GM21381 (cell line): ENCODE data around the gene GTF2H4.
"Not testable (repeated sequence)": the region's sequence is repeated elsewhere in the genome, so short reads cannot be mapped to it uniquely, and the experiment has no call there.

ENCODE experiments used
- ATAC-seq: cut with Tn5 transposase; IDR thresholded peaks from one replicate; pipeline ENCODE4 v1.9.1; 2021; ENCODE audit warnings: mild to moderate bottlenecking, moderate library complexity; ENCODE audit not compliant: unreplicated experiment

The GTF2H4 gene

DNA sequence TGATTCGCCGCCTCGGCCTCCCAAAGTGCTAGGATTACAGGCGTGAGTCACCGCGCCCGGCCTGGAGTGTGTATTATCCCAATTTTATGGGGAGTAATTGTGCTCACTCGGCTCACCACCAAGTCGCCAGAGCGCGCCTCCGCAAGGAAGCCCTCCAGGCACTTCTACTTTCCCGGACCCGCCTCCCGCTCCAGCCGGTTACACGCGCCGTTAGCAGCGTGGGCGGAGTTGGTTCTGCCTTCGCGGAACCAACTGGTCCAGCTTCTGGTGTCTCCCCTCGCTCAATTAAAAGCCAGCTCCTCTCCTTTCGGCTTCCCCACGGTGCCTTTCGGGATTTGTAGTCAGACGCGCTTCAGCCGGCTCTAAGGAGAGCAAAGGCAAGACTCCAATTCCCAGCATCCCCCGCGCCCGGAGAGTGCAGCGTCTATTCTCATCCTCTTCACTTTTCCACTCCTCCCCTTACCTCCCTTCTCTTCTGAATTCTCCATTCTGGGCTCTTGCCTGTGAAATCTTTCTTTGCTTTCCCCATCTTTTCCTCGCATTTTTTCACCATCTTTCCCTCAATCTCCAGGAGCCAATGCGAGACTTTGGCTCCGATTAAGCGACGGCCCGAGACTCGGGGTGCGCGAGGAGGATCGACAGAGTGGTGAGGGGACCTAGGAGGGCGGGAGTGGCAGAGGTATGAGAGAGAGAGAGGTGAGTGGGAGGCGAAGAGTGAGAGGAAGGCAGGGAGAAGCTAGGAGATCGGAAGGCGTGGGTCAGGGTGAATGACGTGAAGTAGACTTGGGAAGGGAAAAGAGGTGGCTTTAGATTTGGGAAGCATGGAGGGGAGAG, at the start of gene GTF2H4:
Gene GTF2H4, plus strand, starts transcription at position 450 of the 834 bp plus-strand sequence.
- ATAC-seq, result peak; percentile 95

DNA sequence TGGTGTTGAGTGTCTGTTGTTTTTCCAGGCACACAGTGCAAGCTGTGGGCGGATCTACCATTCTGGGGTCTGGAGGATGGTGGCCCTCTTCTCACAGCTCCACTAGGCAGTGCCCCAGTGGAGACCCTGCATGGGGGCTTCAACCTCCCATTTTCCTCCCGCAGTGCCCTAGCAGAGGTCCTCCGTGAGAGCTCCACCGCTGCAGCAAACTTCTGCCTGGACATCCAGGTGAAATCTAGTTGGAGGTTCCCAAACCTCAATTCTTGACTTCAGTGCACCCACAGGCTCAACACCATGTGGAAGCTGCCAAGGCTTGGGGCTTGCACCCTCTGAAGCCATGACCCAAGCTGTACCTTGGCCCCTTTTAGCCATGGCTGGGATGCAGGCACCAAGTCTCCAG, 48.3 kb upstream of the GTF2H4 start:
- not testable (repeated sequence) for ATAC-seq

DNA sequence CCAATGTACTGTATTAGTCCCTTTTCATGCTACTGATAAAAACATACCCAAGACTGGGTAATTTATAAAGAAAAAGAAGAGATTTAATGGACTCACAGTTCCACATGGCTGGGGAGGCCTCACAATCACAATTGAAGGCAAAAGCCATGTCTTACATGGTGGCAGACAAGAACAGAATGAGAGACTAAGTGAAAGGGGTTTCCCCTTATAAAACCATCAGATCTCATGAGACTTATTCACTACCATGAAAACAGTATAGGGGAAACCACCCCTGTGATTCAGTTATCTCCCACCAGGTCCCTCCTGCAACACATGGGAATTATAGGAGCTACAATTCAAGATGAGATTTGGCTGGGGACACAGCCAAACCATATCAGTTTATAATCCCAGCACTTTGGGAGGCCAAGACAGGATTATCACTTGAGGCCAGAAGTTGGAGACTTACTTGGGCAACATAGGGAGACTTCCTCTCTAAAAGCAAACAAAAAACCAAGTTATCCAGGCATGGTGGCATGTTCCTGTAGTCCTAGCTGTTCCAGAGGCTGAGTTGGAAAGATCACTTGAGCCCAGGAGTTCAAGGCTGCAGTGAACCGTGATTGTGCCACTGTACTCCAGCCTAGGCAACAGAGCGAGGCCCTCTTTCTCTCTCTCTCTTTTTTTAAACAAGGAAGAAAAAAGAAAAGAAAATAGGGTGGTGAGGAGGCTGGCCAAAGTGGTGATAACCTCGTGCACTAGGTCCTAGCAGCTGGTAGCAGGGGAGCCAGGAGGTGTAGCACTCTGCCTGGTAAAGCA, 46.6 kb upstream of the GTF2H4 start:
- ATAC-seq, result no peak

DNA sequence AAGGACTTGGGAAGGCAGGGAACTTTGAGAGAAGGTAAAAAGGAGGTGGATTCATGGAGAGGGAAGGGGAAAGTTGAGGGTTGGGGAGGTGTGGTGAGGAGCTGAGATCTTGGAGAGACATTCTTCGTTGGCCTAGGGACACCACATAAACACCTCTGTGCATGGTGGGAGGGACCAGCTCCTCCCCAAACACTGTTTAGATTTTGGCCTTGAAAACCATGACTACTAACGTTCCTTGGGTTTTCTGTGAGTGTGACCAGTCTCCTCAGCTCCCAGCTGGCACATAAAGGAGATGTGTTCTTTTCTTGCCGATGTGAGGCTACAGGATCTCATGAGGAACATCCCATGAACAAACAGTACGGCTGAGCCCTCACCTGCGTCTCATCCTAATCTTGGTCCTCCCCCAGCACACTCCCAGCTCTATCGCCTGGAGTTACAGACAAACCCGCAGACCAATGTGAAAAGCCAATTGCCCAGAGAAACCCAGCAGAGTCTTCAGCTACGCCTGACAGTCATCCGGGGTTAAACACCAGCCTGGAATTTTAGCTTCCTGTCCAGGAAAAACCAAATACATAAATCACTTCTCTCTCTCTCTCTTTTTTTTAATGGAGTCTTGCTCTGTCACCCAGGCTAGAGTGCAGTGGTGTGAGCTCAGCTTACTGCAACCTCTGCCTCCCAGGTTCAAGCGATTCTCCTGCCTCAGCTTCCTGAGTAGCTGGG, 45.7 kb upstream of the GTF2H4 start:
- ATAC-seq, result no peak

DNA sequence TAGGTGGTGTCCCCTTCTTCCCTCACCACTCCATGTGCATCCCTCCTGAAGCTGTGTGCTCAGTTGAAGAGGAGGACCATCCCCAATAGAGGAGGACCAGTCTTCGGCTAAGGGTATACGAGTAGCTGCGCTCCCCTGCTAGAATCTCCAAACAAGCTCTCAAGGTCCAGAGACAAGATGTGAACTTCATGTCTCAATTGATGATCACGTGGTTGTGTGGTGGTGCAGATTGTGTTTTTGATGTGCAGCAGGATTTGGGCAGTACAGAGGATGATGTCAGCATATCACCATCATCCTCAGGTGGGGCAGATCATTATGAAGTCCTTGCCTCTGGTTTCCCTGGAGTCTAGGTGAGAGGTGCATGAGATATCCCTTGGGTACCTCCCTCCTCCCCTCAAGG, 43.7 kb upstream of the GTF2H4 start:
- ATAC-seq, result no peak

DNA sequence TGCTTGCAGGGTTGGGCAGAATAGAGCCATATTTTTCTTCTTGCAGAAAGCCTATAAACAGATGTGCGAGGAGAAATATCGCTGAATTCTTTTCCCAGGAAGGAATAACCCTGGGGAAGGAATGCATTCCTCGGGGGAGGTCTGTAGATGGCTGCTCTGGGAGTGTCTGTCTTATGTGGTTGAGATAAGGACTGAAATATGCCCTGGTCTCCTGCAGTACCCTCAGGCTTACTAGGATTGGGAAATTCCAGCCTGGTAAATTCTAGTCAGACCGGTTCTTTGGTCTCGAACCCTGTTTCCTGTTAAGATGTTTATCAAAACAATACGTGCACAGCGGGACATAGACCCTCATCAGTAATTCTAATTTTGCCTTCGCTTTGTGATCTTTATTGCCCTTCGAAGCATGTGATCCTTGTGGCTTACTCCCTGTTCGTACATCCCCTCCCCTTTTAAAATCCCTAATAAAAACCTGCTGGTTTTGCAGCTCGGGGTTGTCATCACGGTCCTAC, 38.7 kb upstream of the GTF2H4 start:
- ATAC-seq, result not testable (repeated sequence)

DNA sequence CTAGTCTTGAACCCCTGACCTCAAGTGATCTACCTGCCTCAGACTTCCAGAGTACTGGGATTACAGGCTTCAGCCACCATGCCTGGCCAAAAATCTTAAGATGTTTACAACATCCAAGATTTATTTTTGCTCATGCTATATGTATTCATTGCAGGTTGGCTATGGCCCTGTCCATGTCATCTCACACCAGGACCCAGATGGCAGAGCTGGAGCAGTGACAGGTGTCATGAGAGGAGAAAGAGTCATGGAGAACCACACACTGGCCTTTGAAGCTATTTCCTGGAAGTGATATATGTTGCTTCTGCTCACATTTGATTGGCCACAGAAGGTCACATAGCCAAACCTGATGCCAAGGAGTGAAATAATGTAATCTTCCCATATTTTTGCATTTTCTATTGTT, 37.5 kb upstream of the GTF2H4 start:
- no peak for ATAC-seq

DNA sequence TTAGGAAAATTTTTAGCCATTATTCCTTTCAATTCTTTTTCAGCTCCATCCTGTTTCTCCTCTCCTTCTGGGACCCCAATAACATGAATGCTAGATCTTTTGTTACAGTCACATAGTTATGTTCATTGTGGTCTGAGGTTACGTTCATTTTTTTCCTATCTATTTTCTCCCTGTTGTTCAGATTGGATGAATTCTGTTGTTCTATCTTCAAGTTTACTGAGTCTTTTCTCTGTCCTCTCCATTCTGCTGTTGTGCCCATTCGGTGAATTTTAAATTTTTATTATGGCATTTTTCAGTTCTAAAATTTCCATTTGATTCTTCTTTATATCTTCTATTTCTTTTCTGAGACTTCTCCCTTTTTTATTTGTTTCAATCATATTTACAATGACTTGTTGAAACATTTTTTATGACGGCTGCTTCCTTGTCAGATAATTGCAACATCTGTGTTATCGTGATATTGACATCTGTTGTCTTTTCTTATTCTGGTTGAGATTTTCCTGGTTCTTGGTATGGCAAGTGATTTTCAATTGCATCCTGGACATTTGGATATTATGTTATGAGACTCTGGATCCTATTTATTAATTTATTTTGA, 36.3 kb upstream of the GTF2H4 start:
- ATAC-seq, result no peak

DNA sequence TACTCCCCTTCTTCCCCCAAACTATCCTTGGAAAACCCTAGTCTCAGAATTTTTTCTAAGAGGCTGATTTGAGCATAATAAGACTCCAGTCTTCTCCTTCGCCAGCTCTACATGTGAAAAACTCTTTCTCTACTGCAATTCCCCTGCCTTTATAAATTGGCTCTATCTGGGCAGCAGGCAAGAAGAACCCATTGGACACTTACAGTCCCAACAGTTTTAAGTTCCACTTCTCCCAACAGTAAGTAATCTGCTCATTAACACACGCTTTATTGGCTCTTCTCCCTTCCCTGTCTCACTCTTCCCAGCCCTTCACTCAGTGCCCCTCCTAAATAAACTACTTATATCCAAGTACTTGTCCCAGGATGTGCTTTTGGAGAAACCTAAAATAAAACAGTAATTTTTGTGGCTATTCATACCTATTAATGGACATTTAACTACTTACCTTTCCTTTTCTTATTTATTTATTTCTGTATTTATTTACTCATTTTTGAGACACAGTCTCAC, 34.8 kb upstream of the GTF2H4 start:
- ATAC-seq, result no peak

DNA sequence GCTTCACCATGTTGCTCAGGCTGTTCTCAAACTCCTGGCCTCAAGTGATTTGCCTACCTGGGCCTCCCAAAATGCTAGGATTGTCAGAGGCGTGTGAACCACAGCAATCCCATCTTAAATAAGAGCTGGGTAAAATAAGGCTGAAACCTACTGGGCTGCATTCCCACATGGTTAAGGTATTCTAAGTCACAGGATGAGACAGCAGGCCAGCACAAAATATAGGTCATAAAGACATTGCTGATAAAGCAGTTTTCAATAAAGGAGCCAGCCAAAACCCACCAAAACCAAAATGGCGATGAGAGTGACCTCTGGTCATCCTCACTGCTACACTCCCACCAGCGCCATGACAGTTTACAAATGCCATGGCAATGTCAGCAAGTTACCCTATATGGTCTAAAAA, 34.2 kb upstream of the GTF2H4 start:
- not testable (repeated sequence) for ATAC-seq

DNA sequence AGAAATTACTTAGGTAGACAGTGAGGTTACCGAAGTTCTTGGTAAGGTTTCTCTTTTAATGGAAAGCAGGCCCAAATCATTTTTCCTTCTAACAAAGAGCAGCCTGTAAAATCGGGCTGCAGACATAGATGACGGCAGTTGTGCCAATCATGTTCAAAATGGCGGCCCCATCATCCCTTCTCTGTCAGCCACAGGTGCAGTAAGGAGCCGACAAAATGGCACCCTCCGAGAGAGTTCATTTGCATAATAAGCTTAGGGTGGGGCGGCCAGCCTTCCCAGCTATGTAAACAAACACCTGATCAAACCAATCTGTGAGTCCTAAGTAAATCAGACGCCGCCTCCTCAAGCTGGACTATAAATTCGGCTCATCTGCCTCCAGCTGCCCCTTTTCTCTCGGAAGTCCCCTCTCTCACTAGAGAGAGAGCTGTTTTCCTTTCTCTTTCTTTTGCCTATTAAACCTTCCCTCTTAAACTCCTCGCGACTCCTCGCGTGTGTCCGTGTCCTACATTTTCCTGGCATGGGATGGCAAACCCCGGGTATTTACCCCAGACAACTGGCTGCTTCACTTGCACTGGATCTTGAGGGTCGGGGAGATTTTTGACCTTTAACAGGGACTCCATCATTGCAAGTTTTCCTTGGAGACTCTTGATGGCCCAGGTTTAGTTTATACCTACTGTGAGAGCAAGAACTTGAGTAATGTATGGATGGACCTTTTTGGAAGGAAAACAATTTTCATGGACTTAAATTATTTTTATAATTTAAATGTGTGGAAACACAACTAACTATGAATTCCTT, 32.6 kb upstream of the GTF2H4 start:
- ATAC-seq, result no peak

DNA sequence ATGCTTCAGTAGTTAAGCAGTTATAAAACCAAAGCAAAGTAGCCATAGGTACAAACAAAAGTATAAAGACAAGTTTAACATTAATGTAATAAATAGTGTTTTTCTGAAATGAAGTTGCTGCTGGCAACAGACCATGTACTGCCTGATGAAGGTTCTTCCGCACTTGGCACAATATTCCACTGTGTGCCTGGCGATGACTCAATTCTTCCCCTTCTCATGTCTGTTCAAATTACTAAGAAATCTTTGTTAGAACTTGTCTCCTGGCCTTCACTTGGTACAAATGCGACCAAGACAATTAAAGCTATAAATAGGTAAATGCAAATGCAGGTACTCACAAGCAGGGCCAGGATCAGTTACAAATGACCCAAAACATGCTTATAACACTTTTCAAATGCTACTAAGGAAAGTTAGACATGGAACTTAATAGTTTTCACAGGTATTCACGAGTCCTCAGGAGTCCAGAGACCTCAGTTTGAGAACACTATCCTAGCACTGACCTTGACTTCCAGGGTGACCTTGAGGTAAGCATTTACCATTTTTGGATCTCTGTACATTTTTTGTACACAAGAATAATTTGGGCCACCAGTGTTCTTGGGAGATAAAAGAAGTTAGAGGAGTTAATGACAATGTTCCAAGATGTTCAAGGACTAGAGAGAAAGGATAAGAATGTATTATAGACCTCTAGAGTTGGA, 31.8 kb upstream of the GTF2H4 start:
- ATAC-seq, result no peak

DNA sequence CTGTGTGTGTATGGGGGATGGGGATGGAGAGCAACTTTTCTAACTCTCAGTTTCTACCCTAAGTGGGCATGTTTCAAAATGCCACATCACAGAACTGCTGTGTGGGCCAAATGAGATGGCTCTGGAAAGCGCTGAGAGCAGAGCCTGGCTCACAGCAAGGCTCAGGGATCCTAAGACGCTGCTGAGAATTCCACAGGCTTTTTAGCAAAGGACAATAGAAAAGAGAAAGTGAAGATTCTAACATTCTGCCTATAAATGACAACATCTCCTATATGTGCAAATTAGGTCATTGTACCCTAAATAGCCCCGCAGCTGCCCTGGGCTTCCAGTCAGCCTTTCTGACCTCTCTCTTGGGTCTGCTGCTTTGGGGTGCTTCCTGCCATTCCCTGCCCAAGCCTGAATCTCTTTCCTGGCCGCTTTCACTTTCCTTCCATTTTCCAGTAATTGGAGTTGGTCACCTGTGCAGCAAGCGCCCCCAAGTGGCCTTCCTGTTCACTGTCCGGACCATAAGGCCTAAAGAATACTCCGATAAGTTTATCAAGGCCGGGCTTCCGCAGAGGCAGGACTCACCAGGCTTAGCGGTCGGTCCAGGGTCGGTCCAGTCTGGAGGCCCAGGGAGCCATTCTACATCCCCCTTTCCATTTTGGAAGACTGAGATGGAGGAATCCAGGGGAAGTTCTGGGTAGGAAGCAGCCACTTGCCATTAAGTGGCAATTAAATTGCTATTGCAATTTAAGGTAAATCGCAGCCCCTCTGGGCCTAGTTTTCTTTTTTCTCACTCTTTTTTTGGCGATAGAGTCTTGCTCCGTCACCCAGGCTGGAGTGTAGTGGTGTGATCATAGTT, 30.4 kb upstream of the GTF2H4 start:
- no peak for ATAC-seq

DNA sequence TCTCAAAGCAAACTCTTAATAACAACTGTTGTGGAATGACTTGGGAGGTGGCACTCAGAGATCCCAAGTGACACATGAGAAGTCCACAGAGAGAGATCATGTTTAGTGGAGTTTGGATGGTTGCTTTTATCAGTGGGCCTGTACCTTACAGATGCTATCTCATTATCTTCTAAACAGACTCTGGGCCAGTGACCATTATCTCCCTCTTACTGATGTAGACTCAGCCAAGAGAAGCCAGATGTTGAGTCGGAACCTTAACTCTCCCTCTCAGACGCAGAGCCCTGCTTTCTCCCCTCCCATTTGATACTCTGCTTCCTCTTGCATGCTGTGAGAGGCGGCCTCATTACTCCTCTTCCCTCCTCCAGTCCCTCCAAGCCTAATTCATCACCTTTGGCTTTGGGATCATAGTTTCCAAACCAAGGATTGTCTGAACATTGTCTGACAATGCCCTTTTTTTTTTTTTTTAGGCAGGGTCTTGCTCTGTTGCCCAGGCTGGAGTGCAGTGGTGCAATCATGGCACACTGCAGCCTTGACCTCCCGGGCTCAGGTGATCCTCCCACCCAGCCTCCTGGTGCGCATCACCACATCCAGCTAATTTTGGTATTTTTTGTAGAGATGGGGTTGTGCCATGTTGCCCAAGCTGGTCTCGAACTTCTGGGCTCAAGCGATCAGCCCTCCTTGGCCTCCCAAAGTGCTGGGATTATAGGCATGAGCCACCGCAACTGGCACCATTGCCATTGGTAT, 28.2 kb upstream of the GTF2H4 start:
- ATAC-seq, result no peak

DNA sequence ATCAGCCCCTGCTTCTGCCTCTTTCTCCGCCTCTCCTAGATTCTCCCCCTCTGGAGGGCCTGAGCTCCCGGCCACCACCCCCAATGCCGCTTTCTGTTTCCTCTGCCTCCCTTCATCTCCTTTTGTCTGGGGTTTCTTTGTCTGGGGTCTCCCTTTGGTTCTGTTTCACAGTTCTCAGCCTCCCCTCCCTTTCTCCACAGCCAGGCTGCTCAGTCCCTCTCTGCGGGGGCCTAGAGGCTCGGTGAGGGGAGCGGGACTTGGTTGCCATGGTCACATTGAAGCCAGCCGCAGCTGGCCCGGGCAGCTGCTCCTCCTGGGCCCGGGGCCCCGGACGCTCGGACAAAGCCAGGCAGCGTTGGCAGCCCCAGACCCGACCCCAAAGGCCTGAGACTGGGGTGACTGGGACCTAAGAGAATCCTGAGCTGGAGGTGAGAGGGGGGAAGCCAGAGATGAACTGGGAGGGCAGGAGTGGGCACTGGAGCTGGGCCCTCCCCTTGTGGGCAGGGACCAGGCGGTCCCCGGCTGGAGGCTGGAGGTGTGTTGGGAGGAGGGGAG, 27.2 kb upstream of the GTF2H4 start:
- no peak for ATAC-seq

DNA sequence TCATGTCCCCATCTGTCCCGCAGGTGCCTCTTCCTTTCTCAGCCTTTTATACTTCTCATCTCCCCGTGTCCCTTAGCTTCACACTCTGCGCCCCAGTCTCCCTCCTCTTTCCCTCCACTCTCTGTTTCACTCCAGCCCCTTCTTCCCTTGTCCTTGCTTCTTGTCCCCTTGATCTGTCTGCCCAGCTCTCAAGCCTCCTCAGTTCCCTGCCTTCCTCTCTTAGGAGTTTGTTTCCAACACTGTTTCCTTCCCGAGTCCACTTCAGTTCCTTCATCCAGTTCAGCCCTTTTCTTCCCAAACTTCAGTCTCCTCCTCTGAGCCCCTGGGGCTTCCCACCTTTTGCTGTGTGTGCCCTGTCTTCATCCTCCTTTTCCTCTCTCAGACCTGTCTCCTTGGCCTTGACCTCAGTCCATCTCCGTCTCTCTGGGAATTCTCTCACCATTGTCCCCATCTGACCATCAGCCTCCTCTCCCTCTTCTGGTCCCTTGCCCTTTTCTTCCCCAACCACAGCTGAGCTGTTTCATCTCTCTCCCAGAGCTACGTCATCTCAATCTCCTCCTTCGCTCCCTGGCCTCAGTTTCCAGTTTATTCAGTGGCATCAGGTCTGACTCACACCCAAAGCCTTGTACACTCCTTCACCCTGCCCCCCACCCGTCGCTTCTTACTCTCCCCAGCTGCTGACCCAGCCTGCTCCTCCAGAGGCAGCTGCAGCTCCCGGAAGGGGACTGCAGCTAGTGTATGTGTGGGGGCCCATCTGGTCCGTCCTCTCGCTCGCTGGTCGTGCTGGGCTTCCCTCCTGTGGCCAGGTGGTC, 26.4 kb upstream of the GTF2H4 start:
- ATAC-seq, result no peak
